K562 (cell line): ENCODE results near the gene IFTAP. TPM values are rescaled to one million over a fixed set of nuclear protein-coding genes. Genes with fewer than 3 reads are reported as not detected.

ENCODE experiments used
- DDX20 ChIP-seq: fragments of 450-650 bp; IDR thresholded peaks from 2 replicates; pipeline ENCODE4 v1.6.1; 2016; ENCODE audit warnings: missing genetic modification characterization, low read depth, mild to moderate bottlenecking, missing compliant biosample characterization, moderate library complexity
- DPF2 ChIP-seq: fragments of 450-650 bp; IDR thresholded peaks from 2 replicates; pipeline ENCODE4 v1.6.1; 2016
- FOXK2 ChIP-seq, 2 experiments: fragments of 450-650 bp; IDR thresholded peaks in 1 of 2; conservative IDR thresholded peaks in 1 of 2; 2 replicates each; pipeline ENCODE4 v1.6.1; 2016; ENCODE audit warnings: low read depth in 2 of 2, mild to moderate bottlenecking in 1 of 2
- HDAC3 ChIP-seq: fragments of 450-650 bp; IDR thresholded peaks from 2 replicates; pipeline ENCODE4 v1.6.1; 2018; ENCODE audit warnings: borderline replicate concordance, mild to moderate bottlenecking, moderate library complexity; ENCODE audit not compliant: partially characterized antibody
- ZNF197 ChIP-seq: fragments of 200-800 bp; sonication (Bioruptor generic); IDR thresholded peaks from 2 replicates; pipeline ENCODE4 v1.6.1; 2016; ENCODE audit warnings: low read depth, missing genetic modification characterization, missing compliant biosample characterization
- ZNF347 ChIP-seq: fragments of 450-650 bp; formaldehyde crosslinking; IDR thresholded peaks from 2 replicates; pipeline ENCODE4 v1.4.0; 2020; ENCODE audit warnings: low read depth, mild to moderate bottlenecking, moderate library complexity
- ZNF639 ChIP-seq, 2 experiments: fragments of 200-800 bp in 1 of 2; sonication (Bioruptor generic) in 1 of 2; sonication (generic) in 1 of 2; formaldehyde crosslinking in 1 of 2; IDR thresholded peaks in 1 of 2; conservative IDR thresholded peaks in 1 of 2; 2 replicates each; pipeline versions ENCODE4 v1.5.0 to v1.6.1; 2016 to 2020; ENCODE audit warnings: missing compliant biosample characterization in 1 of 2, missing genetic modification characterization in 1 of 2, missing genetic modification reagents in 1 of 2
- polyA plus RNA-seq, 8 experiments: library from polyadenylated mRNA; depleted of rRNA in 4 of 8; stranded (reverse) in 5 of 8; unstranded in 3 of 8; fragments of >200 nt; fragmentation: Nextera tagmentation in 2 of 8; fragmentation: Illumina TruSeq in 1 of 8; extraction: Ambion mirVana in 2 of 8; extraction: Trizol in 1 of 8; gene quantifications; 2 replicates each; pipeline versions ENCODE4 v1.2.1 to v1.2.3, GENCODE V29; 2011 to 2014; ENCODE audit warnings: inconsistent platforms in 1 of 8, missing spikeins in 1 of 8
- total RNA-seq, 7 experiments: library from RNA; depleted of rRNA in 6 of 7; stranded (reverse); fragments of >200 nt in 6 of 7; fragmentation: Illumina TruSeq in 2 of 7; extraction: Trizol in 2 of 7; gene quantifications; 2 replicates each; pipeline versions ENCODE4 v1.2.1 to v1.2.3, GENCODE V29; 2011 to 2021; ENCODE audit warnings: low replicate concordance in 1 of 7
- TF ChIP-seq, protein P1 (sequence below): fragments of 450-650 bp; conservative IDR thresholded peaks from 2 replicates; pipeline ENCODE4 v1.6.1; 2016; ENCODE audit warnings: missing genetic modification characterization, low read depth, mild to moderate bottlenecking, missing compliant biosample characterization, moderate library complexity
- TF ChIP-seq, protein P2 (sequence below), 2 experiments: fragments of 250-450 bp in 1 of 2; fragments of 450-650 bp in 1 of 2; sonication (Bioruptor Pico) in 1 of 2; IDR thresholded peaks; 2 replicates each; pipeline versions ENCODE4 v1.6.1 to v1.8.0; 2016 to 2021; ENCODE audit warnings: mild to moderate bottlenecking in 2 of 2, moderate library complexity in 2 of 2, missing compliant biosample characterization in 1 of 2, missing genetic modification characterization in 1 of 2
- TF ChIP-seq, protein P3 (sequence below): fragments of 450-650 bp; IDR thresholded peaks from 2 replicates; pipeline ENCODE4 v1.6.1; 2016

IFTAP gene
- total and polyA plus RNA-seq, 9 of the 15 experiments (the other 6 are each of a cell fraction or from before 2014, with no cell fraction given): 9.2 to 30.0 (median 17.0) TPM

GRCh38 chr11:36558571-36559413 is 35.5 kb upstream of the IFTAP start (continued):
- TF ChIP-seq, protein P1, sequence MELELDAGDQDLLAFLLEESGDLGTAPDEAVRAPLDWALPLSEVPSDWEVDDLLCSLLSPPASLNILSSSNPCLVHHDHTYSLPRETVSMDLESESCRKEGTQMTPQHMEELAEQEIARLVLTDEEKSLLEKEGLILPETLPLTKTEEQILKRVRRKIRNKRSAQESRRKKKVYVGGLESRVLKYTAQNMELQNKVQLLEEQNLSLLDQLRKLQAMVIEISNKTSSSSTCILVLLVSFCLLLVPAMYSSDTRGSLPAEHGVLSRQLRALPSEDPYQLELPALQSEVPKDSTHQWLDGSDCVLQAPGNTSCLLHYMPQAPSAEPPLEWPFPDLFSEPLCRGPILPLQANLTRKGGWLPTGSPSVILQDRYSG (tag): 0 out of 2 replicates have a peak, but pooled peaks have one; percentile 54
- TF ChIP-seq, protein P2, sequence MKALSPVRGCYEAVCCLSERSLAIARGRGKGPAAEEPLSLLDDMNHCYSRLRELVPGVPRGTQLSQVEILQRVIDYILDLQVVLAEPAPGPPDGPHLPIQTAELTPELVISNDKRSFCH (CRISPR knock-in tag; IDR thresholded peaks at IDR 0.05): no peak
- TF ChIP-seq, protein P2 (tag; IDR thresholded peaks at IDR 0.05): no peak
- TF ChIP-seq ZNF197 (CRISPR knock-in tag): 0 out of 2 replicates have a peak, but pooled peaks have one; percentile 59
- TF ChIP-seq HDAC3: no peak
- TF ChIP-seq DDX20 (tag): 0 out of 2 replicates have a peak, but pooled peaks have one; percentile 22
- no peak for TF ChIP-seq ZNF347 (CRISPR knock-in tag)
- TF ChIP-seq, protein P3, sequence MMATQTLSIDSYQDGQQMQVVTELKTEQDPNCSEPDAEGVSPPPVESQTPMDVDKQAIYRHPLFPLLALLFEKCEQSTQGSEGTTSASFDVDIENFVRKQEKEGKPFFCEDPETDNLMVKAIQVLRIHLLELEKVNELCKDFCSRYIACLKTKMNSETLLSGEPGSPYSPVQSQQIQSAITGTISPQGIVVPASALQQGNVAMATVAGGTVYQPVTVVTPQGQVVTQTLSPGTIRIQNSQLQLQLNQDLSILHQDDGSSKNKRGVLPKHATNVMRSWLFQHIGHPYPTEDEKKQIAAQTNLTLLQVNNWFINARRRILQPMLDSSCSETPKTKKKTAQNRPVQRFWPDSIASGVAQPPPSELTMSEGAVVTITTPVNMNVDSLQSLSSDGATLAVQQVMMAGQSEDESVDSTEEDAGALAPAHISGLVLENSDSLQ: peak; percentile 42
- 0 out of 4 replicates have a peak, but pooled peaks have one; percentile 16 to 19 for TF ChIP-seq FOXK2 (conservative IDR thresholded peaks at IDR 0.05 in 1 of 2, IDR thresholded peaks at IDR 0.05 in 1 of 2; ENCODE audit: low read depth in 2 of 2)
- 0 out of 2 replicates have a peak, but pooled peaks have one; percentile 15 for TF ChIP-seq DPF2
- peak in 1 of 2 experiments; percentile 61; a peak in 1 of 4 replicates for TF ChIP-seq ZNF639 (CRISPR knock-in tag; conservative IDR thresholded peaks at IDR 0.05 in 1 of 2, IDR thresholded peaks at IDR 0.05 in 1 of 2)
